Osteoblast (primary cell): Measurements from ENCODE around the gene MAP6. TPM values are rescaled to one million over a fixed set of nuclear protein-coding genes. Genes with fewer than 3 reads are reported as not detected.

Experiments used
- DNase-seq: peaks from one replicate; pipeline ENCODE4 v3.0.0; 2011; ENCODE audit warnings: low spot score, mixed read lengths; ENCODE audit not compliant: insufficient read length; ENCODE audit errors: missing footprints
- H2AFZ ChIP-seq: 2 replicates; pipeline ENCODE4 v1.6.0; 2011; ENCODE audit warnings: mild to moderate bottlenecking, low read length
- H3K27ac ChIP-seq: 2 replicates; pipeline ENCODE4 v1.5.1; 2011; ENCODE audit warnings: mild to moderate bottlenecking, low read depth, low read length, moderate library complexity
- H3K27me3 ChIP-seq: 2 replicates; pipeline ENCODE4 v1.6.0; 2012; ENCODE audit warnings: mild to moderate bottlenecking, control low read depth, inconsistent platforms, low read length, moderate library complexity; ENCODE audit not compliant: insufficient read depth
- H3K36me3 ChIP-seq: 2 replicates; pipeline ENCODE4 v1.5.1; 2011; ENCODE audit warnings: mild to moderate bottlenecking, low read length, control low read depth, moderate library complexity; ENCODE audit not compliant: insufficient read depth
- H3K4me1 ChIP-seq: 2 replicates; pipeline ENCODE4 v1.5.1; 2011; ENCODE audit warnings: mild to moderate bottlenecking, low read length, control low read depth, moderate library complexity; ENCODE audit not compliant: insufficient read depth
- H3K4me2 ChIP-seq: 2 replicates; pipeline ENCODE4 v1.6.0; 2011; ENCODE audit warnings: mild to moderate bottlenecking, low read length; ENCODE audit not compliant: insufficient read depth
- H3K4me3 ChIP-seq: fragments of 200-600 bp; sonication (generic); 3 replicates; pipeline ENCODE4 v1.5.1; 2012; ENCODE audit warnings: mild to moderate bottlenecking, low read length, inconsistent platforms; ENCODE audit not compliant: insufficient read depth
- H3K79me2 ChIP-seq: 2 replicates; pipeline ENCODE4 v1.6.0; 2012; ENCODE audit warnings: mild to moderate bottlenecking, low read length, control low read depth, inconsistent platforms; ENCODE audit not compliant: insufficient read depth
- H3K9me3 ChIP-seq: 2 replicates; pipeline ENCODE4 v1.5.1; 2011; ENCODE audit warnings: low read depth, low read length, control low read depth
- H4K20me1 ChIP-seq: 2 replicates; pipeline ENCODE4 v1.6.0; 2012; ENCODE audit warnings: mild to moderate bottlenecking, low read length, control low read depth; ENCODE audit not compliant: insufficient read depth
- CTCF ChIP-seq: IDR thresholded peaks from 2 replicates; pipeline ENCODE4 v1.5.1; 2011; ENCODE audit warnings: mild to moderate bottlenecking, low read depth, low read length, moderate library complexity; ENCODE audit errors: extremely low read depth
- total RNA-seq: library from RNA; depleted of rRNA; stranded (reverse); fragments of >200 nt; gene quantifications from 2 replicates; pipeline ENCODE4 v1.2.3, GENCODE V29; 2012

MAP6 gene
- total RNA-seq, 1 donor: 0.72 TPM

- peak overlapping the region; percentile 56 for H3K4me3 ChIP-seq
- no peaks in the 10 kb centered on the region for H3K9me3 ChIP-seq
- peaks cover 8% of the 10 kb centered on the region for H3K79me2 ChIP-seq
- no peak for TF ChIP-seq CTCF
- H2AFZ ChIP-seq: peak overlapping the region; percentile 64
- H3K27ac ChIP-seq: peak overlapping the region; percentile 95
- H4K20me1 ChIP-seq: no peaks in the 10 kb centered on the region
- peak; percentile 98 for DNase-seq
- H3K4me1 ChIP-seq: peaks cover 62% of the 10 kb centered on the region
- H3K36me3 ChIP-seq: no peaks in the 10 kb centered on the region
- H3K4me2 ChIP-seq: peak overlapping the region; percentile 82
- H3K27me3 ChIP-seq: no peaks in the 10 kb centered on the region
Observed at GRCh38 chr11:75557666-75558494, 111.0 kb downstream of the MAP6 start.

- no peaks in the 10 kb centered on the region for H3K36me3 ChIP-seq
- no peaks in the 10 kb centered on the region for H3K79me2 ChIP-seq
- H3K27ac ChIP-seq: no peak overlapping the region
- no peaks in the 10 kb centered on the region for H3K27me3 ChIP-seq
- no peak overlapping the region for H3K4me2 ChIP-seq
- H4K20me1 ChIP-seq: no peaks in the 10 kb centered on the region
- peak; percentile 30 for DNase-seq
- no peak overlapping the region for H3K4me3 ChIP-seq
- no peaks in the 10 kb centered on the region for H3K9me3 ChIP-seq
- H3K4me1 ChIP-seq: peaks cover 56% of the 10 kb centered on the region
- TF ChIP-seq CTCF: no peak
- H2AFZ ChIP-seq: no peak overlapping the region
Observed at GRCh38 chr11:75556275-75556674, 112.6 kb downstream of the MAP6 start.

- peak overlapping the region; percentile 41 for H3K4me3 ChIP-seq
- peaks cover 46% of the 10 kb centered on the region for H3K4me1 ChIP-seq
- TF ChIP-seq CTCF: no peak
- no peaks in the 10 kb centered on the region for H4K20me1 ChIP-seq
- H2AFZ ChIP-seq: peak overlapping the region; percentile 67
- H3K36me3 ChIP-seq: no peaks in the 10 kb centered on the region
- no peaks in the 10 kb centered on the region for H3K27me3 ChIP-seq
- H3K9me3 ChIP-seq: no peaks in the 10 kb centered on the region
- H3K4me2 ChIP-seq: peak overlapping the region; percentile 76
- peak overlapping the region; percentile 92 for H3K27ac ChIP-seq
- no peak for DNase-seq
- no peaks in the 10 kb centered on the region for H3K79me2 ChIP-seq
Observed at GRCh38 chr11:75555079-75555811, 113.6 kb downstream of the MAP6 start.
